OCI-LY7 (cell line): Measurements from ENCODE around the gene ASIC3. TPM values are rescaled to one million over a fixed set of nuclear protein-coding genes. Genes with fewer than 3 reads are reported as not detected.

Experiments used
- BruUV-seq: library from RNA; stranded (reverse); fragments of 400-500 nt; replicated peaks from 2 replicates; lab custom pipeline; 2021; lab: Mats Ljungman, UMichigan
- CTCF ChIA-PET: fragments of 300-600 bp; sonication (Branson Sonifier 250); formaldehyde crosslinking; loops from one replicate; lab custom pipeline; 2022; ENCODE audit warnings: antibody characterized with exemption; ENCODE audit not compliant: unreplicated experiment; lab: Charles Lee
- POLR2A ChIA-PET: fragments of 300-600 bp; sonication (Branson Sonifier 250); formaldehyde crosslinking; loops from one replicate; lab custom pipeline; 2022; ENCODE audit warnings: antibody characterized with exemption; lab: Charles Lee
- DNase-seq: peaks from one replicate; pipeline ENCODE4 v3.0.0-alpha.2; 2015; ENCODE audit warnings: low spot score
- H2AFZ ChIP-seq: fragments of 200-600 bp; sonication (generic), shearing (Covaris generic); 2 replicates; pipeline ENCODE4 v1.6.1; 2014; ENCODE audit warnings: mild to moderate bottlenecking, antibody characterized with exemption, low read length, moderate library complexity
- H3K27ac ChIP-seq: fragments of 200-600 bp; sonication (generic); 2 replicates; pipeline ENCODE4 v1.5.1; 2014; ENCODE audit warnings: mixed run types, low read depth, mild to moderate bottlenecking, moderate library complexity, low read length, inconsistent platforms; ENCODE audit not compliant: poor library complexity, severe bottlenecking
- H3K36me3 ChIP-seq: fragments of 200-600 bp; sonication (generic); 2 replicates; pipeline ENCODE4 v1.6.1; 2014; ENCODE audit warnings: mild to moderate bottlenecking, antibody characterized with exemption, low read length, moderate library complexity, mixed read lengths; ENCODE audit not compliant: insufficient read depth
- H3K4me1 ChIP-seq: fragments of 200-600 bp; sonication (generic); 2 replicates; pipeline ENCODE4 v1.5.1; 2014; ENCODE audit warnings: mild to moderate bottlenecking, low read length; ENCODE audit not compliant: insufficient read depth, poor library complexity, severe bottlenecking
- H3K4me2 ChIP-seq: fragments of 200-600 bp; sonication (generic); 2 replicates; pipeline ENCODE4 v1.6.1; 2014; ENCODE audit warnings: mild to moderate bottlenecking, low read length
- H3K4me3 ChIP-seq: fragments of 200-600 bp; sonication (generic); 2 replicates; pipeline ENCODE4 v1.5.1; 2014; ENCODE audit warnings: mild to moderate bottlenecking, low read depth, low read length; ENCODE audit not compliant: poor library complexity, severe bottlenecking
- H3K79me2 ChIP-seq: fragments of 200-600 bp; sonication (generic); 2 replicates; pipeline ENCODE4 v1.6.1; 2016; ENCODE audit warnings: low read depth, mild to moderate bottlenecking, low read length, moderate library complexity, mixed read lengths; ENCODE audit not compliant: insufficient read depth
- H3K9me2 ChIP-seq: fragments of 200-600 bp; sonication (generic); 2 replicates; pipeline ENCODE4 v1.6.1; 2016; ENCODE audit warnings: mild to moderate bottlenecking, low read length, mixed read lengths; ENCODE audit not compliant: insufficient read depth
- H3K9me3 ChIP-seq: fragments of 200-600 bp; sonication (generic); 2 replicates; pipeline ENCODE4 v1.6.1; 2014; ENCODE audit warnings: mild to moderate bottlenecking, mixed run types, low read length, mixed read lengths
- H4K20me1 ChIP-seq: fragments of 200-600 bp; sonication (generic); 2 replicates; pipeline ENCODE4 v1.6.1; 2014; ENCODE audit warnings: mild to moderate bottlenecking, antibody characterized with exemption, low read length, moderate library complexity, mixed read lengths; ENCODE audit not compliant: insufficient read depth
- EZH2phosphoT487 ChIP-seq: fragments of 200-600 bp; sonication (generic); IDR thresholded peaks from 2 replicates; pipeline ENCODE4 v1.6.1; 2018; ENCODE audit warnings: low read depth, borderline replicate concordance, mild to moderate bottlenecking, mixed run types, antibody characterized with exemption, low read length, moderate library complexity, mixed read lengths
- intact Hi-C: fragments of 100-400 bp; cut with micrococcal nuclease; formaldehyde crosslinking; loops from one replicate; pipeline ENCODE4 v1.10.0; 2022; ENCODE audit not compliant: unreplicated experiment
- total RNA-seq, 2 experiments: library from RNA; depleted of rRNA in 1 of 2; stranded (reverse); fragments of >200 nt in 1 of 2; shearing (Covaris generic) in 1 of 2; gene quantifications; 2 replicates each; pipeline ENCODE4 v1.2.3, GENCODE V29; 2014 to 2022
- TF ChIP-seq, protein P1 (sequence below): fragments of 200-600 bp; sonication (generic); conservative IDR thresholded peaks from 2 replicates; pipeline ENCODE4 v1.5.1; 2014; ENCODE audit warnings: mild to moderate bottlenecking, antibody characterized with exemption, low read length, moderate library complexity, mixed read lengths

Gene ASIC3
- total RNA-seq, 2 experiments from 2014 or later: 3.3 to 14.8 TPM

DNA sequence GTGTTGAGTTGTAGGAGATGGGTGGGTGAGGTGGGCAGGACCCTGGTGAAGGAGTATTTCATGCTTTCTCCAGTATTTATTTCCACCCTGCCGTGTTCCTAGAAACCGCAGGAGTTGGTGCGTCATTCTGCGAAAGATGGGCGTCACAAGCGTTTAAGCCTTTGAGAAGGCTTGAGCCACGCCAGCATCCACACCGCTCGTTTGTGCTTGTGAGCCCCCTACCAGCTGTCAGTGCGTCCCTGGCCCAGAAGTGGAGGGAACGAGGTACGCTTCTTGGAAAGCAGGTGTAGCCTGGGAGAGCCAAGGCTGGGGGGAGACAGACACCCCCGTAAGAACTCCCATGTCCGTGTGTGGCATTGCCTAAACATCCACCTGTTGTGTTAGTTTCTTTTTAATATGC, 43.7 kb downstream of the ASIC3 start:
- Histone ChIP-seq H3K9me2 (no peaks in the 10 kb centered on the region), H4K20me1 (no peaks in the 10 kb centered on the region; the same call in 1 of the 2 replicates), H3K4me1 (no peaks in the 10 kb centered on the region), H2AFZ (no peak overlapping the region), H3K4me2 (no peak overlapping the region), H3K4me3 (no peak overlapping the region), H3K9me3 (no peaks in the 10 kb centered on the region), H3K36me3 (no peaks in the 10 kb centered on the region), H3K27ac (no peak overlapping the region), H3K79me2 (no peaks in the 10 kb centered on the region)
- ChIA-PET CTCF (no interaction called here), POLR2A (no interaction called here)
- TF ChIP-seq, protein P1, sequence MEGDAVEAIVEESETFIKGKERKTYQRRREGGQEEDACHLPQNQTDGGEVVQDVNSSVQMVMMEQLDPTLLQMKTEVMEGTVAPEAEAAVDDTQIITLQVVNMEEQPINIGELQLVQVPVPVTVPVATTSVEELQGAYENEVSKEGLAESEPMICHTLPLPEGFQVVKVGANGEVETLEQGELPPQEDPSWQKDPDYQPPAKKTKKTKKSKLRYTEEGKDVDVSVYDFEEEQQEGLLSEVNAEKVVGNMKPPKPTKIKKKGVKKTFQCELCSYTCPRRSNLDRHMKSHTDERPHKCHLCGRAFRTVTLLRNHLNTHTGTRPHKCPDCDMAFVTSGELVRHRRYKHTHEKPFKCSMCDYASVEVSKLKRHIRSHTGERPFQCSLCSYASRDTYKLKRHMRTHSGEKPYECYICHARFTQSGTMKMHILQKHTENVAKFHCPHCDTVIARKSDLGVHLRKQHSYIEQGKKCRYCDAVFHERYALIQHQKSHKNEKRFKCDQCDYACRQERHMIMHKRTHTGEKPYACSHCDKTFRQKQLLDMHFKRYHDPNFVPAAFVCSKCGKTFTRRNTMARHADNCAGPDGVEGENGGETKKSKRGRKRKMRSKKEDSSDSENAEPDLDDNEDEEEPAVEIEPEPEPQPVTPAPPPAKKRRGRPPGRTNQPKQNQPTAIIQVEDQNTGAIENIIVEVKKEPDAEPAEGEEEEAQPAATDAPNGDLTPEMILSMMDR: no peak
- TF ChIP-seq EZH2phosphoT487: no peak
- no TSS peak for BruUV-seq
- intact Hi-C loops: loop anchor here (10.0 kb wide), 1 partner anchor 63 kb away; no protein-coding TSS in a partner anchor
- DNase-seq: no peak

- POLR2A ChIA-PET: interaction anchor here (0.5 to 0.7 kb wide), 3 partner anchors 9 to 758 kb away, joined by 3 read pairs; no protein-coding TSS in a partner anchor
Observed at GRCh38 chr7:151093748-151094147, 45.4 kb downstream of the ASIC3 start.

More at GRCh38 chr7:151093748-151094147, 45.4 kb downstream of the ASIC3 start:
- Histone ChIP-seq H3K27ac (no peak overlapping the region), H3K9me3 (no peaks in the 10 kb centered on the region), H2AFZ (no peak overlapping the region), H3K4me2 (no peak overlapping the region), H3K9me2 (no peaks in the 10 kb centered on the region), H4K20me1 (no peaks in the 10 kb centered on the region; the same call in 1 of the 2 replicates), H3K79me2 (no peaks in the 10 kb centered on the region), H3K4me1 (peaks cover 3% of the 10 kb centered on the region), H3K36me3 (no peaks in the 10 kb centered on the region), H3K4me3 (no peak overlapping the region)
- TF ChIP-seq EZH2phosphoT487: no peak
- TF ChIP-seq, protein P1: no peak
- intact Hi-C loops: loop anchor here (10.0 kb wide), 1 partner anchor 61 kb away; no protein-coding TSS in a partner anchor
- CTCF ChIA-PET: interaction anchor here (1.1 kb wide), 1 partner anchor 11 kb away, joined by 3 read pairs; the partner anchor contains the start of gene TMUB1
- DNase-seq: no peak
- BruUV-seq: no TSS peak
